H1 (cell line): ENCODE data around the gene FAM167B. TPM values are rescaled to one million over a fixed set of nuclear protein-coding genes. Genes with fewer than 3 reads are reported as not detected.

ENCODE experiments used
- polyA plus RNA-seq, 7 experiments: library from polyadenylated mRNA; depleted of rRNA in 3 of 7; stranded (reverse) in 5 of 7; unstranded in 2 of 7; fragments of >200 nt in 5 of 7; fragments of 200-250 nt in 2 of 7; gene quantifications; 1 replicate in 5 of 7; 2 replicates in 1 of 7; 4 replicates in 1 of 7; pipeline versions ENCODE4 v1.2.1 to v1.2.3, GENCODE V29; 2011 to 2013; ENCODE audit warnings: missing spikeins in 2 of 7, mixed read lengths in 2 of 7
- small RNA-seq: library from polyadenylated mRNA; stranded (forward); fragments of <200 nt; extraction: miRNeasy Mini kit (QIAGEN cat#:217004); gene quantifications from one replicate; pipeline ENCODE3, GENCODE V24; 2013; ENCODE audit not compliant: insufficient read depth
- total RNA-seq: library from RNA; stranded (reverse); fragmentation: NEBNext Ultra II Directional; extraction: Animal tissue kit (Norgen Biotek cat#: 25700); gene quantifications from 2 replicates; pipeline ENCODE4 v1.2.1, GENCODE V29; 2021

FAM167B gene
- total and polyA plus RNA-seq, 2 of the 8 experiments (the other 6 are each of a cell fraction or from before 2014, with no cell fraction given) = 2.8 to 3.9 TPM

Small RNA genes within 50 kb of the gene (small RNA-seq; reads per million reads assigned to genes)
- gene RF00017 (not detected), gene RF00019 (not detected)

Other genes starting within 250 kb of the FAM167B start
- 281 and 284 TPM in 2 replicates for gene KHDRBS1, start 233.4 kb upstream of the FAM167B start, total RNA-seq
- 53.8 and 62.7 TPM in 2 replicates for gene KHDRBS1, start 233.4 kb upstream of the FAM167B start, polyA plus RNA-seq (2011; rRNA removed)
- gene TMEM39B, start 174.3 kb upstream of the FAM167B start, total RNA-seq = 24.6 and 25.3 TPM in 2 replicates
- gene TMEM39B, start 174.3 kb upstream of the FAM167B start, polyA plus RNA-seq (2011; rRNA removed) = 32.7 and 39.6 TPM in 2 replicates
- 116 and 120 TPM in 2 replicates for gene KPNA6, start 139.2 kb upstream of the FAM167B start, total RNA-seq
- 22.0 and 24.2 TPM in 2 replicates for gene KPNA6, start 139.2 kb upstream of the FAM167B start, polyA plus RNA-seq (2011; rRNA removed)
- 45.4 and 46.9 TPM in 2 replicates for gene TXLNA, start 67.5 kb upstream of the FAM167B start, total RNA-seq
- gene TXLNA, start 67.5 kb upstream of the FAM167B start, polyA plus RNA-seq (2011; rRNA removed) = 31.3 and 31.6 TPM in 2 replicates
- gene CCDC28B, start 46.6 kb upstream of the FAM167B start, total RNA-seq = 17.1 and 20.9 TPM in 2 replicates
- gene CCDC28B, start 46.6 kb upstream of the FAM167B start, polyA plus RNA-seq (2011; rRNA removed) = 16.7 and 18.4 TPM in 2 replicates
- gene IQCC, start 41.6 kb upstream of the FAM167B start, total RNA-seq = 4.2 and 4.3 TPM in 2 replicates
- 1.9 and 2.5 TPM in 2 replicates for gene IQCC, start 41.6 kb upstream of the FAM167B start, polyA plus RNA-seq (2011; rRNA removed)
- not detected in 2 replicates for gene DCDC2B, start 38.1 kb upstream of the FAM167B start, total RNA-seq
- gene DCDC2B, start 38.1 kb upstream of the FAM167B start, polyA plus RNA-seq (2011; rRNA removed) = not detected in 2 replicates
- gene TMEM234, start 24.9 kb upstream of the FAM167B start, total RNA-seq = 8.9 TPM in 2 replicates
- 8.6 and 8.7 TPM in 2 replicates for gene TMEM234, start 24.9 kb upstream of the FAM167B start, polyA plus RNA-seq (2011; rRNA removed)
- 243 and 247 TPM in 2 replicates for gene EIF3I, start 24.8 kb upstream of the FAM167B start, total RNA-seq
- gene EIF3I, start 24.8 kb upstream of the FAM167B start, polyA plus RNA-seq (2011; rRNA removed) = 345 and 346 TPM in 2 replicates
- 71.6 and 75.3 TPM in 2 replicates for gene LCK, start 4.0 kb downstream of the FAM167B start, total RNA-seq
- 99.2 and 122 TPM in 2 replicates for gene LCK, start 4.0 kb downstream of the FAM167B start, polyA plus RNA-seq (2011; rRNA removed)
- 111 and 112 TPM in 2 replicates for gene HDAC1, start 44.9 kb downstream of the FAM167B start, total RNA-seq
- 98.6 and 125 TPM in 2 replicates for gene HDAC1, start 44.9 kb downstream of the FAM167B start, polyA plus RNA-seq (2011; rRNA removed)
- 536 and 557 TPM in 2 replicates for gene MARCKSL1, start 89.0 kb downstream of the FAM167B start, total RNA-seq
- 558 and 618 TPM in 2 replicates for gene MARCKSL1, start 89.0 kb downstream of the FAM167B start, polyA plus RNA-seq (2011; rRNA removed)
- 4.1 and 4.2 TPM in 2 replicates for gene FAM229A, start 115.3 kb downstream of the FAM167B start, total RNA-seq
- 4.2 and 7.5 TPM in 2 replicates for gene FAM229A, start 115.3 kb downstream of the FAM167B start, polyA plus RNA-seq (2011; rRNA removed)
- gene TSSK3, start 115.3 kb downstream of the FAM167B start, total RNA-seq = 1.2 and 1.5 TPM in 2 replicates
- gene TSSK3, start 115.3 kb downstream of the FAM167B start, polyA plus RNA-seq (2011; rRNA removed) = 1.2 and 1.9 TPM in 2 replicates
- 40.7 and 42.9 TPM in 2 replicates for gene BSDC1, start 147.2 kb downstream of the FAM167B start, total RNA-seq
- gene BSDC1, start 147.2 kb downstream of the FAM167B start, polyA plus RNA-seq (2011; rRNA removed) = 23.3 and 24.8 TPM in 2 replicates
- gene ZBTB8B, start 217.8 kb downstream of the FAM167B start, total RNA-seq = 3.5 and 3.7 TPM in 2 replicates
- gene ZBTB8B, start 217.8 kb downstream of the FAM167B start, polyA plus RNA-seq (2011; rRNA removed) = 1.2 and 1.3 TPM in 2 replicates